Neural cell (in vitro differentiated cells): ENCODE results near the gene PAXIP1.

ENCODE experiments used
- EP300 ChIP-seq: fragments of 450-650 bp; conservative IDR thresholded peaks from 2 replicates; pipeline ENCODE4 v1.6.1; 2014; ENCODE audit warnings: antibody characterized with exemption, mild to moderate bottlenecking, moderate library complexity; ENCODE audit not compliant: poor library complexity, severe bottlenecking
- EZH2 ChIP-seq: fragments of 200-600, 300-800 bp; shearing (Covaris generic), sonication (generic); IDR thresholded peaks from 2 replicates; pipeline ENCODE4 v1.6.1; 2014; ENCODE audit warnings: antibody characterized with exemption, low read length, borderline replicate concordance, mild to moderate bottlenecking; ENCODE audit not compliant: insufficient read depth, poor library complexity, severe bottlenecking
- MXI1 ChIP-seq: fragments of 450-650 bp; conservative IDR thresholded peaks from 2 replicates; pipeline ENCODE4 v1.6.1; 2014; ENCODE audit warnings: antibody characterized with exemption, mild to moderate bottlenecking; ENCODE audit not compliant: poor library complexity, severe bottlenecking
- POLR2AphosphoS5 ChIP-seq: IDR thresholded peaks from 2 replicates; pipeline ENCODE4 v1.6.1; 2012
- RAD21 ChIP-seq: fragments of 450-650 bp; conservative IDR thresholded peaks from 2 replicates; pipeline ENCODE4 v1.6.1; 2014; ENCODE audit warnings: antibody characterized with exemption, mild to moderate bottlenecking, moderate library complexity
- TAF1 ChIP-seq: IDR thresholded peaks from 2 replicates; pipeline ENCODE4 v1.6.1; 2012; ENCODE audit warnings: low read depth
- TF ChIP-seq, protein P1 (sequence below): fragments of 450-650 bp; IDR thresholded peaks from 2 replicates; pipeline ENCODE4 v1.5.1; 2014; ENCODE audit warnings: antibody characterized with exemption, mild to moderate bottlenecking, moderate library complexity; ENCODE audit not compliant: poor library complexity, severe bottlenecking
- TF ChIP-seq, protein P2 (sequence below): IDR thresholded peaks from 2 replicates; pipeline ENCODE4 v1.6.1; 2012; ENCODE audit warnings: borderline replicate concordance

DNA sequence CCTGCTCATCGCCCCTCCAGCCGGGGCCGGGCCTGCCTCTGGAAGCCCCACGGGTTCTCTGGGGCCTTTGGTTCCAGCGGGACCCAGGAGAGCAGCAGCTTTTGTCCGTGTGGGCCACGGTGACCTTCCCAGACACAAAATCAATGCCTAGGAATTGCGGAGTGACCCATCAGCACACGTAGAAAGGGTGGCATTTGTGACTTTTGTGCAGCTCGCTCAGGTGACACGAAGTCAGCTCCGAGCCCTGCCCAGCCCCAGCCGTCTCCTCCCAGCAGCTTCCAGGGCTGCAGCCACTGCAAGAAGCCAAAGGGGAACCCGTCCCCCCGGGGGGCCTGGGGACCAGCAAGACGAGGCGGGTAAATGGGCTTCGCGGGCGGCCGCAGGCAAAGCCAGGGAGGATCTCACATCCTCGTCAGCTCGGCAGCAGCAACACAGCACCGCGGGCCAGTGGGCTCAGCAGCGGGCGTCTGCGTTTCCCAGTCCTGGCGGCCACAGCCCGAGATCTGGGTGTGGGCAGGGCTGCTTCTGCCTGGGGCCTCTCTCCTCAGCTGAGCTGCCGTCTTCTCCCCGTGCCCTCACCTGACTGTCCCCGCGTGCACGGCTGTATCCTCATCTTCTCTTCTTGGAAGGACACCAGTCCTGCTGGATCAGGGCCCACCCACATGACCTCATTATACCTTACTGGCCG, 88.5 kb downstream of the PAXIP1 start:
- TF ChIP-seq, protein P1, sequence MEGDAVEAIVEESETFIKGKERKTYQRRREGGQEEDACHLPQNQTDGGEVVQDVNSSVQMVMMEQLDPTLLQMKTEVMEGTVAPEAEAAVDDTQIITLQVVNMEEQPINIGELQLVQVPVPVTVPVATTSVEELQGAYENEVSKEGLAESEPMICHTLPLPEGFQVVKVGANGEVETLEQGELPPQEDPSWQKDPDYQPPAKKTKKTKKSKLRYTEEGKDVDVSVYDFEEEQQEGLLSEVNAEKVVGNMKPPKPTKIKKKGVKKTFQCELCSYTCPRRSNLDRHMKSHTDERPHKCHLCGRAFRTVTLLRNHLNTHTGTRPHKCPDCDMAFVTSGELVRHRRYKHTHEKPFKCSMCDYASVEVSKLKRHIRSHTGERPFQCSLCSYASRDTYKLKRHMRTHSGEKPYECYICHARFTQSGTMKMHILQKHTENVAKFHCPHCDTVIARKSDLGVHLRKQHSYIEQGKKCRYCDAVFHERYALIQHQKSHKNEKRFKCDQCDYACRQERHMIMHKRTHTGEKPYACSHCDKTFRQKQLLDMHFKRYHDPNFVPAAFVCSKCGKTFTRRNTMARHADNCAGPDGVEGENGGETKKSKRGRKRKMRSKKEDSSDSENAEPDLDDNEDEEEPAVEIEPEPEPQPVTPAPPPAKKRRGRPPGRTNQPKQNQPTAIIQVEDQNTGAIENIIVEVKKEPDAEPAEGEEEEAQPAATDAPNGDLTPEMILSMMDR: no peak
- TF ChIP-seq EZH2: no peak
- TF ChIP-seq EP300: no peak
- TF ChIP-seq POLR2AphosphoS5: no peak
- no peak for TF ChIP-seq MXI1
- no peak for TF ChIP-seq RAD21
- TF ChIP-seq, protein P2, sequence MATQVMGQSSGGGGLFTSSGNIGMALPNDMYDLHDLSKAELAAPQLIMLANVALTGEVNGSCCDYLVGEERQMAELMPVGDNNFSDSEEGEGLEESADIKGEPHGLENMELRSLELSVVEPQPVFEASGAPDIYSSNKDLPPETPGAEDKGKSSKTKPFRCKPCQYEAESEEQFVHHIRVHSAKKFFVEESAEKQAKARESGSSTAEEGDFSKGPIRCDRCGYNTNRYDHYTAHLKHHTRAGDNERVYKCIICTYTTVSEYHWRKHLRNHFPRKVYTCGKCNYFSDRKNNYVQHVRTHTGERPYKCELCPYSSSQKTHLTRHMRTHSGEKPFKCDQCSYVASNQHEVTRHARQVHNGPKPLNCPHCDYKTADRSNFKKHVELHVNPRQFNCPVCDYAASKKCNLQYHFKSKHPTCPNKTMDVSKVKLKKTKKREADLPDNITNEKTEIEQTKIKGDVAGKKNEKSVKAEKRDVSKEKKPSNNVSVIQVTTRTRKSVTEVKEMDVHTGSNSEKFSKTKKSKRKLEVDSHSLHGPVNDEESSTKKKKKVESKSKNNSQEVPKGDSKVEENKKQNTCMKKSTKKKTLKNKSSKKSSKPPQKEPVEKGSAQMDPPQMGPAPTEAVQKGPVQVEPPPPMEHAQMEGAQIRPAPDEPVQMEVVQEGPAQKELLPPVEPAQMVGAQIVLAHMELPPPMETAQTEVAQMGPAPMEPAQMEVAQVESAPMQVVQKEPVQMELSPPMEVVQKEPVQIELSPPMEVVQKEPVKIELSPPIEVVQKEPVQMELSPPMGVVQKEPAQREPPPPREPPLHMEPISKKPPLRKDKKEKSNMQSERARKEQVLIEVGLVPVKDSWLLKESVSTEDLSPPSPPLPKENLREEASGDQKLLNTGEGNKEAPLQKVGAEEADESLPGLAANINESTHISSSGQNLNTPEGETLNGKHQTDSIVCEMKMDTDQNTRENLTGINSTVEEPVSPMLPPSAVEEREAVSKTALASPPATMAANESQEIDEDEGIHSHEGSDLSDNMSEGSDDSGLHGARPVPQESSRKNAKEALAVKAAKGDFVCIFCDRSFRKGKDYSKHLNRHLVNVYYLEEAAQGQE: no peak
- TF ChIP-seq TAF1: no peak
